Nephron progenitor cell (in vitro differentiated cells): Measurements from ENCODE around the gene UVRAG.

Experiments
- DNase-seq: peaks from one replicate; pipeline ENCODE4 v3.0.0; 2021
- H3K27ac Mint-ChIP-seq: 2 replicates; pipeline ENCODE4 v1.8.0; 2021; ENCODE audit warnings: mild to moderate bottlenecking, moderate library complexity, mixed read lengths
- H3K27me3 Mint-ChIP-seq: 2 replicates; pipeline ENCODE4 v1.8.0; 2021; ENCODE audit warnings: mild to moderate bottlenecking, low read depth, mixed read lengths; ENCODE audit not compliant: poor library complexity
- H3K36me3 Mint-ChIP-seq: 2 replicates; pipeline ENCODE4 v1.8.0; 2021; ENCODE audit warnings: low read depth, mixed read lengths
- H3K4me1 Mint-ChIP-seq: 2 replicates; pipeline ENCODE4 v1.8.0; 2021; ENCODE audit warnings: mixed read lengths
- H3K4me3 Mint-ChIP-seq: 2 replicates; pipeline ENCODE4 v1.8.0; 2021; ENCODE audit warnings: mild to moderate bottlenecking, moderate library complexity, mixed read lengths
- H3K9me3 Mint-ChIP-seq: 2 replicates; pipeline ENCODE4 v1.8.0; 2021; ENCODE audit warnings: mild to moderate bottlenecking, moderate library complexity, mixed read lengths
- CTCF ChIP-seq: fragments of 200-600 bp; sonication (generic); IDR thresholded peaks from 2 replicates; pipeline ENCODE4 v1.5.0; 2021; ENCODE audit warnings: antibody characterized with exemption

Gene UVRAG

GRCh38 chr11:75986966-75987365 lies 172.0 kb downstream of the UVRAG start:
- peaks cover 59% of the 10 kb centered on the region for H3K36me3 Mint-ChIP-seq
- no peak overlapping the region for H3K4me3 Mint-ChIP-seq
- no peak overlapping the region for H3K27ac Mint-ChIP-seq
- DNase-seq = no peak
- H3K9me3 Mint-ChIP-seq = peaks cover 10% of the 10 kb centered on the region
- no peak for TF ChIP-seq CTCF
- no peaks in the 10 kb centered on the region for H3K27me3 Mint-ChIP-seq
- peaks cover 6% of the 10 kb centered on the region for H3K4me1 Mint-ChIP-seq

GRCh38 chr11:75993126-75993525 lies 178.1 kb downstream of the UVRAG start:
- Mint-ChIP-seq H3K27me3 (no peaks in the 10 kb centered on the region), H3K27ac (no peak overlapping the region), H3K4me3 (no peak overlapping the region), H3K4me1 (no peaks in the 10 kb centered on the region), H3K9me3 (peaks cover 11% of the 10 kb centered on the region), H3K36me3 (peaks cover 49% of the 10 kb centered on the region)
- DNase-seq = no peak
- no peak for TF ChIP-seq CTCF

GRCh38 chr11:75994616-75995015 lies 179.6 kb downstream of the UVRAG start:
- peaks cover 10% of the 10 kb centered on the region for H3K9me3 Mint-ChIP-seq
- no peak for TF ChIP-seq CTCF
- H3K27ac Mint-ChIP-seq = no peak overlapping the region
- peaks cover 46% of the 10 kb centered on the region for H3K36me3 Mint-ChIP-seq
- no peaks in the 10 kb centered on the region for H3K27me3 Mint-ChIP-seq
- no peak overlapping the region for H3K4me3 Mint-ChIP-seq
- DNase-seq = no peak
- H3K4me1 Mint-ChIP-seq = no peaks in the 10 kb centered on the region

GRCh38 chr11:75996523-75997442 lies 181.8 kb downstream of the UVRAG start:
- Mint-ChIP-seq H3K9me3 (peaks cover 32% of the 10 kb centered on the region), H3K4me1 (no peaks in the 10 kb centered on the region), H3K27ac (no peak overlapping the region), H3K36me3 (peaks cover 66% of the 10 kb centered on the region), H3K27me3 (no peaks in the 10 kb centered on the region), H3K4me3 (no peak overlapping the region)
- no peak for TF ChIP-seq CTCF
- no peak for DNase-seq

GRCh38 chr11:76004400-76004799 lies 189.4 kb downstream of the UVRAG start:
- DNase-seq = no peak
- H3K36me3 Mint-ChIP-seq = peaks cover 83% of the 10 kb centered on the region
- TF ChIP-seq CTCF = no peak
- H3K27me3 Mint-ChIP-seq = no peaks in the 10 kb centered on the region
- no peaks in the 10 kb centered on the region for H3K4me1 Mint-ChIP-seq
- H3K4me3 Mint-ChIP-seq = no peak overlapping the region
- H3K27ac Mint-ChIP-seq = no peak overlapping the region
- peaks cover 28% of the 10 kb centered on the region for H3K9me3 Mint-ChIP-seq

- Mint-ChIP-seq H3K4me1 (no peaks in the 10 kb centered on the region), H3K27ac (peak overlapping the region; percentile 7), H3K9me3 (peaks cover 16% of the 10 kb centered on the region), H3K36me3 (peaks cover 82% of the 10 kb centered on the region), H3K4me3 (no peak overlapping the region), H3K27me3 (no peaks in the 10 kb centered on the region)
- TF ChIP-seq CTCF = no peak
- DNase-seq = no peak
Measured at GRCh38 chr11:76005756-76006155, 190.7 kb downstream of the UVRAG start.
